GM18505 (cell line): ENCODE measurements around the gene SCAANT1.

Experiments used
- ATAC-seq: cut with Tn5 transposase; IDR thresholded peaks from one replicate; pipeline ENCODE4 v1.9.1; 2021; ENCODE audit not compliant: unreplicated experiment
- POLR2A ChIP-seq: IDR thresholded peaks from 4 replicates; pipeline ENCODE4 v1.6.1; 2011; ENCODE audit warnings: borderline replicate concordance; ENCODE audit not compliant: insufficient read depth, insufficient read length; ENCODE audit errors: extremely low read depth

Gene SCAANT1

DNA sequence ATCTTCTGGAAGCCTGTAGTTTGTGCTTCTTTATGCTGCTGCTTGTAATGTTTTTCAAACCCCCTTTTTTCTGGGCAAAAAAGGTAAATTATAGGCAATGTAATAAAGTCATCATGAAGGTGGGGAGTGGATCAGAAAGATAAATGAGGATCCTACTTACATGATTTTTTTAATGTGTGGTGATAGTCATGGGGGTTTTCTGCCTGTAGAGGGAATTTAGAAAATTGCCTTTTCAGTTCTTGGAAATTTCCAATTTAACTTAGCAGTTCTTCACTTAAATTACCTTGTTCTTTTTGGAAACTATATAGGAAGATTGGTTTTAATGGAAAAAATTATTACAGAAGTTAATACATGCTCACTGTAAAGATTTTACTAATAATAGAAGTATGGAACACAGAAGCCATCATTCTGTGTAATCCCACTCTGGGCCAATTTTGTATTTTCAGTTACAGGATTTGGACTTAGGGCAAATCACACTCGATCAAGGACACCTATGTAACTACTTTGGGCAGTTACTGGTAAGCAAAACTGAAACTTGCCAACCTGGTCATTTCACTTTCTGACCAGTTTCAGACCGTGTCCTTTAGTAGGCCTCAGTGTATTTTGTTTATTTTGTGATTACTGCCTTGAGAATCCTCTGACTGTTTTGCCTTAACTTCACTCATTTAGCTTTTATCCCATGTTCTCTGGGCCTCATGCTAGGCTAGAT lies 10.5 kb upstream of the SCAANT1 start:
- no peak for ATAC-seq
- no peak for TF ChIP-seq POLR2A

DNA sequence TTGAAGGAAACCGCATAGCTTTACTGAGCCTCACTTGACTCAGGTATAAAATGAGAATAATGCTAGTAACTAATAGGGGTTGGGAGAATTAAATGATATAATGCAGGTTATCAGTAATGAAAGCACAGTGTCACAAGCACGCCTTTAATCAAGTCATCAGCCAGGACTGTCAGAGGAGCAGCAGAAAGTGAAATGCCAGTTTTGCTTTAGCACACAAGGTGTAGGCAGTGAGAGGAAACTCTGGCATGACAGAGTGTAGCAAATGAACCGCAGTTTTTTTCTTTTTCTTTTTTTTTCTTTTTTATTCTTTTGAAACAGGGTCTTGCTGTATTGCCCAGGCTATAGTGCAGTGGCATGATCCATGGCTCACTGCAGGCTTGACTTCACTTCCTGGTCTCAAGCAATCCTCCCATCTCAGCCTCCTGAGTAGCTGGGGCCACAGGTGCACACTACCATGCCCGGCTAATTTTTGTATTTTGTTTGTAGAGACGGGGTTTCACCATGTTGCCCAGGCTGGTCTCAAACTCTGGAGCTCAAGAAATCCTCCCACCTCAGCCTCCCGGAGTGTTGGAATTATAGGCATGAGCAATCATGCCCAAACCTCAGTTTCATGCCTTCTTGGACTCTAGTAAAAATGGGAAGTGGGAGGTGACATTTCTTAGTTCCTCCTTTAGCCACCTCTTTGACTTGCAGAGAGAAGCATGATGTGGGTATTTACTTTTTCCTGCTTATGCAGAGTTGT lies 9.7 kb upstream of the SCAANT1 start:
- peak; percentile 82 for ATAC-seq
- no peak for TF ChIP-seq POLR2A

DNA sequence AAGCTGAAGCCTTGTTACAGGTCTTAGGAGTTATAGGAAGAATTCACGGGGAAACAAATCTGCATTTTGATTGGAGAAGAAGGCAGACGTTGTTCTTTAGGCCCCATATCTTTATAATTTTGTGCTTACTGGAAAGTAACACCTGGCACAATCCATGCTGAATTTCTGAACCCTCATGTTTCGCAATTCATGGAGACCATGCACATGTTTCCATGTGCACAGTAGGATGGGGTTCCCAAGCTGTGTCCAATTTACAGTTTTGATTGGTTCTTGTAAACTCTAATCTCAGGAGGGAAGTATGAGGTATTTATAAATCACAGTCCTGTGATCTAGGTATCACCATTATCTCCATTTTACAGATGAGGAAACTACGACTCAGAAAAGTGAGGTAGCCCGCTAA lies 7.8 kb upstream of the SCAANT1 start:
- no peak for TF ChIP-seq POLR2A

DNA sequence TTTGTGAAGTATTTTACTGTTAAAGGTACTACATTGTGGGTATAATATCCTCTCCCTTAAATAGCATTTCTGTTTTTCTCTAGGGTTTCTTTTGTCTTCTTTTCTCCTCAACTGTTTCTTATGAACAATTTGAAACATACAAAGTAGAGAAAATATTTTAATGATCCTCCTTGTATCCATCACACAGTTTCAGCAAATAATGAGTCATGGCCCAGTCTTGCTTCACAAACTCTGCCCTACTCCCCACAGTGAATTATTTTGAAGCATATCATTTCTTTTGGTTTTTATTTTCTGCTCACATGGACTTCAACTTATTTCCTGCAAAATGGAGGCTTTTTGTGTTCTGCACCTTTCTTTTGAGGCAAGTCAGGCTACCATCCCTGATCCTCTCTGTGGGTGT lies 6.1 kb upstream of the SCAANT1 start:
- TF ChIP-seq POLR2A: no peak

More for the DNA sequence above, 7.8 kb upstream of the SCAANT1 start:
- ATAC-seq: no peak

DNA sequence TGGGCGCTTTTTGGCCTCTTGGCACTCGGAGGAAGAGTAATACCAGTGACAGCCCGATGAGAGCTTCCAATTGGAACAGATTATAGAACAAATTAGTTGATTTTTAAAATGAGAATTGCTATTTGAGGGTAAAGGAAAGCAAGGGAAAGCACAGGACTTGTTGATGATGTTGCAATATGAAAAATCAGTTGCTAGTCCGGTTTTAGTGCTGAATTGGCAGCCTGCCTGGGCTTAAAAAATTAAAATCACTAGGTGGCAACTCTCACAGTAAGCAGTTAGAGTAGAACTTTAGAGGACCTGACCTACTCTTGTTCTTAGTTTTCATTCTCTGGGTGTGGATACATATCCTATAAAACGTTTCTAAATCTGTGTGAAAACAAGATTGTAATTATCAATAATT lies 2.1 kb upstream of the SCAANT1 start:
- no peak for TF ChIP-seq POLR2A
- no peak for ATAC-seq

More for the DNA sequence above, 6.1 kb upstream of the SCAANT1 start:
- ATAC-seq: no peak

DNA sequence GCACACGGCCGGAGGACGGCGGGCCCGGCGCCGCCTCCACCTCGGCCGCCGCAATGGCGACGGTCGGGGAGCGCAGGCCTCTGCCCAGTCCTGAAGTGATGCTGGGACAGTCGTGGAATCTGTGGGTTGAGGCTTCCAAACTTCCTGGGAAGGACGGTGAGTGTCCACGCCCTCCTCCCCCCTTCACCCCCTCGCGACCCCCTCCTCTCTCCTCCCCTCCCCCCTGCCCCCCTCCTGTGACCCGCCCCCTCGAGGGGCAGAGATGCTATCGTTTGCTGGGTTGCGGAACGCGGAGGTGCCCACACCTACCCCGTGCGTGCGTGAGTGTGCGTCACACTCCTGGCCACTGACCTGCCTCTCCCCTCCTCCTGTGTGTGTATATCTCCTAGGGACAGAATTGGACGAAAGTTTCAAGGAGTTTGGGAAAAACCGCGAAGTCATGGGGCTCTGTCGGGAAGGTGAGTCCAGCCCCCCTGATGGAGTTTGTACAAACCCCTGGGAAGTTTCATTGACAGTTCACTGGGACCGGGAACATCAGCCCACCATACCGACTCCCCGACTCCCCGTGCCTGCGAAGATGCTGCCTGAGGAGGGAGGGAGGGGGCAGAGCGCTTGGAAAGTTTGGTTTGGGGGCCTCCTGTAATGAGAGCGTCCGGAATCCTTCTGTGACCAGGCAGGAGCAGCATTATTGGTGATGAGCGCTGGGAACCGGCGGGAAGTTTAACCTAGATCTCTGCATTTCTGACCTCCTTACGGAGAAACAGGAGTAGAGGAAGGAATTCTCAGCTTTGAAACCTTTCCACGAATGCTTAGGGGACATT lies 795 bp upstream of the SCAANT1 start:
- TF ChIP-seq POLR2A: no peak
- peak; percentile 7 for ATAC-seq

DNA sequence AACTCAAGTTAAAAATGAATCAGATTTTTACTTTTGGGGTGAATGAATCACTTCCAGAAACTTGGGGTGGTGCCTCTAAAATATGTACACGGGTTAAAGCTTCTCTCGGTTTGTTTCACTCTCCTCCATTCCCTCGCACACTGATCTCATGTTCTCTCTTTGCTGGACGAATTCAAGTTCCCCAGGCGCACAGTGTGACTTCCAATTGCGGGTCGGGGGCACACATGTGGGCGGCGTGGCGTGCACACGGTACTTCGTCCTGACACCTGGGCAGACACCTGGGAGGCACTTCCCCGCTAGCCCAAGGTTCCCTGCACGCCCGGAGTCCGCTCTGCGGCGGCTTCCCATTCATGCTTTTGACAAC lies 692 bp downstream of the SCAANT1 start:
- TF ChIP-seq POLR2A: no peak
- peak; percentile 25 for ATAC-seq

DNA sequence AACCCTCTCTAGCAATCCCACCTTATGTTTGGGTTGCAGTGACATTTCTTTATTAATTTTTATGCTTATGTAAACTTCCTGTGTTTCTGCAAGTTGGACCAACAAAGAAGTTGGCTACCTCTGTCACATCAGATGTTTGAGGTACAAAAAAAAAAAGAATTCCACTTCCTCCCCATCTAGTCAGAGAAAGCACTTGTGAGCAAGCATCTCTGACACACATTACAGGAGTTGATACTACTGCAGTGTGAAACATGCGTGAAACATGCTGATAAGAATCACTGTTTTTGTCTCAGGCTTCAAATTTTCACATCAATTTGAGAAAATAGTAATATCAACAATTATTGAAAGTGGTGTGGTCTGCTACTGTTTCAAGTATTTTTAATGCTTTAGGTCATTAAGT lies 1.3 kb downstream of the SCAANT1 start:
- no peak for ATAC-seq
- no peak for TF ChIP-seq POLR2A

DNA sequence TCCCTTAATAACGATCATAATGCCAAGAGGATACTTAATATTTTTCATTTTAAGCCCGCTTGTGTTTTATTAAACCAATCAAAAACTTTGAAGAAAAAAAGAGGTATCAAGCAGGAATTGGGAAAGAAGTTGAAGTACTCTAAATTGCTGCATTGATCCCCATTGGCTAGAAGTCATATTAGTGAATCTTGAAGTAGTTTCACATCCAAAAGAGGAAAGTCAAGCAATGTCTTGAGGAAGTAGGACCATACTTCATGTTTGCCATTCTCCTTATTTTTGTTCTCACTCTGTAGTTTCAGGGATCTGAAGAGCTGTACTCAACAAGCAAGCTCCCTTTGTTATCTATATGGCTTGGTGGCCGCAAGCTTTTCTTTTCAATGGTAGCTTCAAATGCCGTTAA lies 2.2 kb downstream of the SCAANT1 start:
- no peak for ATAC-seq
- no peak for TF ChIP-seq POLR2A

DNA sequence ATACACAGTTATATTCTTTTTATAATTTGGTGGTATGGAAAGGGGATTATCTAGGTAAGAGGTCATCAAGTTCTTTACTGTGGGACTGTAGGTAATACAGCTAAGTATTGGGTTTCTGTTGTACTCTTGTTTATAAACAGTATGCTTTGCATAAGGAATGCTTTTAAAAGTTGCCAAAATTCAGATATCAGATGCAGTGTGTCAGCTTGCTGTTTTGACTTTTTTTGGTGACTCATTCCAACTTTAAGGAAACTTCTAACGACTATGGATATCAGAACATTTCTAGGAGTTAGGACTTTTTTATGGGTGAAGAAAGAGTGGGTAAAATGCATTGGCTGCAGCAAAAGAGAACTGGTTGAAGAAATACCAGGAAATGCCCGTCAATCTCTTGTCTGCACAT lies 2.8 kb downstream of the SCAANT1 start:
- no peak for TF ChIP-seq POLR2A

DNA sequence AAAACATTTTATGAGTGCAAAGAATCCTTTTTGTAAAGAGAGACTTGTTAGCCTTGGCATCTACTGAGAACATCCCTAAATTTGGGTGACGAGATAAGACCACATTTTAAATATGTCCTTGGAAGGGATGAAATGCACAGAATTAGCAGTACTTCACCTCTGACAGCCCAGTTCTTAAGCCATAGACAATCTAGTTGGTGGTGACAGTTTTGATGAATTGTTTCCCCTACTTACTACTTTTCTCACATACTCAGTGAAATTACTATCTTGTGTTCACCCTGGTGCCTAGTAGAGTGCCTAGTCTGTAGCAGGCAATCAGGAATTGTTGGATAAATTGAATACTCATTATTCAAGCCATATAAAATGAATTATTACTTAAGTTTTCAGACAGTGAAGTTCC lies 3.4 kb downstream of the SCAANT1 start:
- TF ChIP-seq POLR2A: no peak
- no peak for ATAC-seq

More for the DNA sequence above, 2.8 kb downstream of the SCAANT1 start:
- ATAC-seq: no peak

DNA sequence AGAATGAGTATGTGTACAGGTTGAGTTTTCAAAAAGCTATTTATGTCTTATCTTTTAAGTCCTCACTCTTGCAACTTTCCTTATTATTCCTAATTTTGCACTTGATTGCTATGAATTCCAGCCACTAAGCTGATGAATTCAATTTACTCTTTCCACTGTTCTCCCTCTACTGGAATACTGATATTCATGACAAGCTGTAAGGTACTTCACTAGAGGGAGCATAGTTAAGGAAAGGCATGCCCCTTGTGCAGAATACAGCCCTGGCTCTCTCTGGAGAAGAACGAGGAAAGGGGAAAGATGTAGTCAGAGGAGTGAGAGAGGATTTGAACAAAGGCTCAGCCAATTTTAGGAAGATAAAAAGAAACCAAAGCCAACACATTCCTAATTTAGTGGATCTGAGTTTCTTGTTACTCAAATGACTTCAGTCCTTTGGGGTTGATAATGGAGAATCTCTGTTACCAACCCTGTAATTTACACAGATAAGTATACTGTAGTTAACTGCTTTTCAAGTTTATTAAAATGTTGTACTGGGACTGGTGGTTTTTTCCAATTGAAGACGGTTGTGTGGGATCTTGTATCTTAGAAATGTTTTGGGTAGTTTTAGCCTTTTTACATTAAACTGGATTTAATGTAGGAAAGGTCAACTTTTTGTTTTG lies 4.0 kb downstream of the SCAANT1 start:
- ATAC-seq: no peak
- no peak for TF ChIP-seq POLR2A
